ENCODE data around the gene STKLD1.
A peak's percentile ranks its signal among the peaks of the same experiment; 100 is the strongest.

The STKLD1 gene

GRCh38 chr9:133401588-133401987, 25.4 kb downstream of the STKLD1 start:
- no peaks in the 10 kb centered on the region for H3K36me3 ChIP-seq (replicated peaks; ENCODE audit: insufficient read depth, low read length)
- no peak for DNase-seq
- H3K27ac ChIP-seq (ENCODE audit: low read length), result no peak overlapping the region
- H4K20me1 ChIP-seq (ENCODE audit: insufficient read depth, low read length), result no peaks in the 10 kb centered on the region
- no peaks in the 10 kb centered on the region for H3K4me1 ChIP-seq (ENCODE audit: low read length)
- TF ChIP-seq CTCF (IDR thresholded peaks at IDR 0.05; ENCODE audit: low read length), result no peak
- TF ChIP-seq EZH2 (optimal IDR thresholded peaks at IDR 0.05; ENCODE audit: low read depth, low read length), result no peak
- TF ChIP-seq EZH2phosphoT487 (IDR thresholded peaks at IDR 0.05; ENCODE audit: low read length), result no peak
- peaks cover 21% of the 10 kb centered on the region for H3K27me3 ChIP-seq (replicated peaks; ENCODE audit: insufficient read depth, low read length)
- no peaks in the 10 kb centered on the region for H3K79me2 ChIP-seq (ENCODE audit: low read length)
- no peaks in the 10 kb centered on the region for H3K9me2 ChIP-seq (replicated peaks; ENCODE audit: insufficient read depth, low read length)
- H3K9me3 ChIP-seq (replicated peaks; ENCODE audit: insufficient read depth, low read length), result no peaks in the 10 kb centered on the region
- H3K4me2 ChIP-seq (ENCODE audit: low read depth, low read length), result no peak overlapping the region
- no peak overlapping the region for H3K9ac ChIP-seq (ENCODE audit: low read length)
- H3F3A ChIP-seq (ENCODE audit: insufficient read depth, low read length), result no peaks in the 10 kb centered on the region
- H2AFZ ChIP-seq (ENCODE audit: low read length), result no peak overlapping the region
- no peak overlapping the region for H3K4me3 ChIP-seq (ENCODE audit: low read length)

GRCh38 chr9:133402689-133403088, 26.5 kb downstream of the STKLD1 start:
- no peak overlapping the region for H3K27ac ChIP-seq (ENCODE audit: low read length)
- H3K27me3 ChIP-seq (replicated peaks; ENCODE audit: insufficient read depth, low read length), result peaks cover 10% of the 10 kb centered on the region
- H3K9ac ChIP-seq (ENCODE audit: low read length), result no peak overlapping the region
- TF ChIP-seq EZH2phosphoT487 (IDR thresholded peaks at IDR 0.05; ENCODE audit: low read length) (no peak), CTCF (IDR thresholded peaks at IDR 0.05; ENCODE audit: low read length) (no peak), EZH2 (optimal IDR thresholded peaks at IDR 0.05; ENCODE audit: low read depth, low read length) (no peak)
- no peaks in the 10 kb centered on the region for H3K4me1 ChIP-seq (ENCODE audit: low read length)
- no peak overlapping the region for H3K4me2 ChIP-seq (ENCODE audit: low read depth, low read length)
- no peaks in the 10 kb centered on the region for H3K36me3 ChIP-seq (replicated peaks; ENCODE audit: insufficient read depth, low read length)
- no peak overlapping the region for H2AFZ ChIP-seq (ENCODE audit: low read length)
- no peaks in the 10 kb centered on the region for H3K9me3 ChIP-seq (replicated peaks; ENCODE audit: insufficient read depth, low read length)
- no peaks in the 10 kb centered on the region for H4K20me1 ChIP-seq (ENCODE audit: insufficient read depth, low read length)
- no peak overlapping the region for H3K4me3 ChIP-seq (ENCODE audit: low read length)
- no peaks in the 10 kb centered on the region for H3K79me2 ChIP-seq (ENCODE audit: low read length)
- no peaks in the 10 kb centered on the region for H3F3A ChIP-seq (ENCODE audit: insufficient read depth, low read length)
- no peak for DNase-seq
- no peaks in the 10 kb centered on the region for H3K9me2 ChIP-seq (replicated peaks; ENCODE audit: insufficient read depth, low read length)

- no peaks in the 10 kb centered on the region for H3K9me3 ChIP-seq (replicated peaks; ENCODE audit: insufficient read depth, low read length)
- H3K4me2 ChIP-seq (ENCODE audit: low read depth, low read length), result no peak overlapping the region
- no peak overlapping the region for H3K27ac ChIP-seq (ENCODE audit: low read length)
- H3K4me3 ChIP-seq (ENCODE audit: low read length), result no peak overlapping the region
- DNase-seq, result no peak
- TF ChIP-seq EZH2 (optimal IDR thresholded peaks at IDR 0.05; ENCODE audit: low read depth, low read length), result no peak
- no peak for TF ChIP-seq EZH2phosphoT487 (IDR thresholded peaks at IDR 0.05; ENCODE audit: low read length)
- peak; percentile 63 for TF ChIP-seq CTCF (IDR thresholded peaks at IDR 0.05; ENCODE audit: low read length)
- no peaks in the 10 kb centered on the region for H3K36me3 ChIP-seq (replicated peaks; ENCODE audit: insufficient read depth, low read length)
- H3F3A ChIP-seq (ENCODE audit: insufficient read depth, low read length), result no peaks in the 10 kb centered on the region
- H3K4me1 ChIP-seq (ENCODE audit: low read length), result no peaks in the 10 kb centered on the region
- no peaks in the 10 kb centered on the region for H3K9me2 ChIP-seq (replicated peaks; ENCODE audit: insufficient read depth, low read length)
- H3K9ac ChIP-seq (ENCODE audit: low read length), result no peak overlapping the region
- H3K79me2 ChIP-seq (ENCODE audit: low read length), result no peaks in the 10 kb centered on the region
- 0 out of 2 replicates have a peak, but pooled peaks cover 4% of the 10 kb centered on the region for H3K27me3 ChIP-seq (replicated peaks; ENCODE audit: insufficient read depth, low read length)
- H2AFZ ChIP-seq (ENCODE audit: low read length), result no peak overlapping the region
- no peaks in the 10 kb centered on the region for H4K20me1 ChIP-seq (ENCODE audit: insufficient read depth, low read length)
Measured at GRCh38 chr9:133403766-133404453, 27.7 kb downstream of the STKLD1 start.

All from MM.1S (cell line).